NCI-H748 (cell line): ENCODE measurements around the gene CTBP2.
"Not testable (repeated sequence)": the region's sequence is repeated elsewhere in the genome, so short reads cannot be mapped to it uniquely, and the experiment has no call there.

Experiments used
- DNase-seq: peaks from one replicate; lab custom pipeline; 2025; ENCODE audit not compliant: unreplicated experiment; lab: John Stamatoyannopoulos, UW

The CTBP2 gene

DNA sequence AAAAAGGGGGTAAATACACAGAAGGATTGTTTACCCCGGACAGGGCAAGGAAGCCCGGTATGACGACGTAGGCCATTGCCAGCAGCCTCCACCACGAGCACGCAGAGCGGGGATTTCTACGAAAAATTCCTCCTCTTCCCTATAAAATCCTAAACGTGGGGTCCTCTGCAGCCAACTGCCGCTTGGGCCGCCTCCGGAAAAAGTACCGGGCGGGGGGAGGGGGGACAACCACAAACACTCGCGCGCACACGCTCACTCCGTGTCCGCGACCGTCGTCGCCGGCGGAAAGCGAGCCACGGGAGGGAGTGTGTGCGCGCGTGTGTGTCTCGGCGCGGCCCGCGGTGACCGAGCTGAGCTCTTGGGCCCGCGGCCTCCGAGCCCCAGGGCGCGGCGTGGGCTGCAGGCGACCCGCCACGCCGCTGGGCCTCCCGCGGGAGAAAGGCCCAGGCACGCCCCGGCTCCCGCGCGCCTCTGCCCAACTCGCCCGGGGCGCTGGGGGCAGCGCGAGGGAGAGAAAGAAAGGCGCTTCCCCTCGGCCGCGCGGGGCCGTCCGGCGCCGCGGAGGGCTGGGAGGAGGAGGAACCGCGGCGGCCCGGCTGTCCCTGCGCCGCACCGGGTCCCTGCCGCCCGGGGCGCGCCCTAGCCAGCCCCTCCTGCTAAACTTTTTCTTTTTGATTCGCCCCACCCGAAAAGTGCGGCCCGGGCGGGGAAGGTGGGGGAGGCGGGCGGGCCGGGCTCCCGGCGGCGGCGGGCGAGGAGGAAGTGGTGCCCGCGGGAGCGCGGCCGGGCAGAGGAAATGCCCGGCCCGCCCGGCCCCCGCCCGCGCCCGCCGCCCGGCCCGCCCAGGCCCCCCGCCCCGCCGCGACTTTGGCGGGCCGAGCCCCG is 1.5 kb downstream of the CTBP2 start:
- DNase-seq, result peak; percentile 57

DNA sequence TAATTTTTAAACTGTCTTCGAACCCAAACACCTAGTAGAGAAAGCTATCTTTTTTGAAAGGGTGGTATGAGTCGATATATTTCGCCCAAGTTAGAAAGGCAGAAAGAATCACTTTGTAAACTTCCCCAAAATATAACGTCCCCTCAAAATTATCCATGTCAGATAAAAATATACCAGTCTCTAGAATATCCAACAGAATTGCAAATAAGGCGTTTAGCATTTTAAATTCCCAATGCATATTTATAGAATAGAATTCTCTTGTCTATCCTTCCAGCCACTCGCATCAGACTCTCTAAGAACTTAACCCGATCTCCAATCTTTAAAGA is 2.1 kb downstream of the CTBP2 start:
- DNase-seq, result no peak

DNA sequence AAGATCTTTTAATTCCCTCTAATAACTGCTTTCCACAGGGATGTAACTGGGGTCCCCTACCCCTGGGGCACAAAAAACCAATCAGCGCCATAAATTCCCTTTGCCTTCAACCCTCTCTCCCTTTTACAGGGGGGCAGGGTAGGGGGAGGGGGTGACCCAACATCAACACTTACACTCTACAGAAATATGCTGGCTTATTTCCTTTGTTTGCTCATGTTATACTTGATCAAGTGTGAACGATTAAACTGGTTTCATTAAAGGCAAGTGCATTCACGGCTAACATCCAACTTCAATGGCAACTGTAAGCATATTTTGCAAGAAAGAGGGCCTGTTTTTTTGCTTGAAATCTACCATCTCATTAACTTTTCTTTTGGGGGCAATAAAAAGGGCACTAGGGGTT is 2.9 kb downstream of the CTBP2 start:
- DNase-seq, result peak; percentile 58

DNA sequence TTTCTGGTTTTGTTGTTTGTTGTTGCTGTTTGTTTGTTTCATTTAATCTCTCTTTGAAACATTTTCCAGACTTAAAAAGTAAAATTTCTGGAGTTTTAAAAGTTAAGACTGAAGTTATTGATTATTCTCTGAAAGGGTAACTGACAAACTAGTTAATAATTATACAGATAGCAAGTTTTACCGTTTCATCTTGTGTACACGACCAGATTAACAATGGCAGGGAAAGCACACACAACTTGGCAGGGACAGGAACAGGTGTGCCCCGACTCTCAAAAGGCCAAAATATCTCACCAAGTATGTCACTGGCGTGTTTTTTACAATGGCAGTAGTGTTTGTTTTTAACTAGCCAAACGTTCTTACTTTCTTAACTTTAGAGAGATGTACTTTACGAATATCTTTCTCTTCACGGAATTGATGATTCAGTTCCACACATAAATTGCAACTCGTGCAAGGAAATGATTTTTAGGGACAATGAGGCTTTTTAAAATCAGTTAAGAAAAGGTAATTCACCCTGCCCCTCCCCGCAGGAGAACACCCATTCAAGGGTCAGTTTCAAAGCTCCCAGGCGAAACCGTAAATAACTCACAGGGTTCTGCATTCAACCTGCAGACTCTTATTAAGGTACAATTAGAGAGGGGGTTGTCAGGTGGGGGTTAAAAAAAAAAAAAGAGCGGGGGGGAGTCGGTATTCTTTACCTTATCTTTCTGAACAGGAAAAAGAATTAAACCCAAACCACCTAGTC is 3.5 kb downstream of the CTBP2 start:
- peak; percentile 61 for DNase-seq

DNA sequence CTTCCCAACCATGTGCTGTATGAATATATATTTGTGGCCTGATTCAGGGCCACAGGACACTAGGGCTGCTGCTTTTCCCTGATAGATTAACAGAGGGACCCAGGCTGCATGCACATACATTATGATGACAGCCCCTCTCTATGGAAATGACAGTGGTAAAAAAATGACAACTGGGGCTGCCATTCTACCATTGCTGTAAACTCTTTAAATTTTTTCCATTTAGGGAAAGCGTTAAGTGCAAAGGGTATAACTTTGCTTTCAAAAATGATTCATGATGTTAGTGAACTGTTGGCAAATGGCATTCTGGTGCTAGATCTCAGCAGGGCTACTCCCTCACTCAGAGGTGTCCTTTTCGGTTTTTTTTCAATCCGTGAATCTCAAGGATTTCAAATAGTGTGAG is 4.2 kb downstream of the CTBP2 start:
- DNase-seq, result no peak

DNA sequence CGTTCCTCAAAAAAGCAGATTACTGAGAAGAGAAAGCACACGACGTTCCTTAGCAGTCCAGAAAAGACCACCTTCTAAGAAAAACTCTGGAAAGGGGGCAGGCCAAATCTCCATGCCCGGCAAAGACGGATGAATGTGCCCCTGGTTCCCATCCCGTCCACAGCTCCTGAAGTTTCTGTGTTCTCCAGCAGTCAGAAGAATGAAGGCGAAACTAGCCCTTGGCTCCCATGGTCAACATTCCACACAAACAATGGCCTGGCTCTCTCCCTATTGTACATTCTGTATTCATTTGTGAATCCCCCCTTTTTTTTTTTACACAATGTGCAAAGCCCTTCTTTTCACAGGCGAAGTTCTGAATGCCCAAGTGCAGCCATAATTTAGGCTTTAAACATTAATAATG is 5.3 kb downstream of the CTBP2 start:
- no peak for DNase-seq

DNA sequence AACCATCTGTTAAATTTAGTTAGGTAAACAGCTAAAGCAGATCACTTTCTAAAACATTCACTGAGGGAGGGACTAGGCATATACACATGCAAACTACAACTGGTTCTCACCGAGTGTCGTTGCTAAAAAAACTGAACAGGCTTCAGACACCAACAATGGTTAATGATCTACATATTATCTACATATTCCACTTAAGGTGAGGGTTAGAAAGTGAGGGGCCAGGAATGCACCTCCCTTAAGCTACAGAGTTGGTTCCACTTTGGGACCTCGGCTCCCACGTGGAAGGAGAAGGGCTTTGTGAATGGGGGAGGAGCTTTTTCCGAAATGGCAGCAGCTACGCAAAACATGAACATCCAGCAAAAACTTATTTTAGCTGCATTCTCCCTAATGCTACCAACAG is 5.8 kb downstream of the CTBP2 start:
- DNase-seq, result no peak

DNA sequence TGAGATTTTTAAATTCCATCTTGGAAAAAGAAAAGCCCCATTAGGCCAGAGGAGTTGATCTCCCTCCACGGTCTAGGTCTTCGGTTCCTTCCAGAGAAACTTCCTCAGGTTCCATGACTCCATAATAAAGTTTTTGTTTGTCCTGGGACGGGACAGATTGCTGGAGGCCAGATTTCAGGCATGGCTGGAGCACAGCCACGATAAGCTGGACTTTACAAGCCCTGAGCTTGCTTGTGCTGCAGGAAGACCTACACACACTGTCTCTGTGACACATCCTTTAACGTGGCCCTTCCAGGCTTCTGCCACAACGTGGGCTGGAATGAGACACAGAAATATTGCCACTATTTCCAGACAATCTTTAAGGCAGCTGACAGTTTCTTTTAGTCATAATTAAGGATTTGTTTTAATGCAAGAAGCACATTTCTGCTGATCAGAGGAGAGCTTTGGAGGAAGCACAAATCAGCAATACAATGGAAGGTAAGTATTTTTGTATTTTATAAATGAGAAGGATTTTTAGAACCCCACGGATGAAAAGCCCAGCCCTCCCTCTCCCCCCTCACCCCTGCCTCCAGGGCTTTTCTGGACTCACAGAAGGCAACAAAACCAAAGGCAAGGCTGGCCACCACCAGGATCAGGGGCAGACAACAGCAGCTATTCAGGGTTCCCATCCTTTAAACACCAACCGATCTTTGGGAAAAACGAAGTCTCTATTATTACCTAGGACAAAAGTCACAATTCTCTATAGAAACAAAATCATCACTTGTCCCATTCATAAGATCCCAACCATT is 6.5 kb downstream of the CTBP2 start:
- DNase-seq, result no peak

DNA sequence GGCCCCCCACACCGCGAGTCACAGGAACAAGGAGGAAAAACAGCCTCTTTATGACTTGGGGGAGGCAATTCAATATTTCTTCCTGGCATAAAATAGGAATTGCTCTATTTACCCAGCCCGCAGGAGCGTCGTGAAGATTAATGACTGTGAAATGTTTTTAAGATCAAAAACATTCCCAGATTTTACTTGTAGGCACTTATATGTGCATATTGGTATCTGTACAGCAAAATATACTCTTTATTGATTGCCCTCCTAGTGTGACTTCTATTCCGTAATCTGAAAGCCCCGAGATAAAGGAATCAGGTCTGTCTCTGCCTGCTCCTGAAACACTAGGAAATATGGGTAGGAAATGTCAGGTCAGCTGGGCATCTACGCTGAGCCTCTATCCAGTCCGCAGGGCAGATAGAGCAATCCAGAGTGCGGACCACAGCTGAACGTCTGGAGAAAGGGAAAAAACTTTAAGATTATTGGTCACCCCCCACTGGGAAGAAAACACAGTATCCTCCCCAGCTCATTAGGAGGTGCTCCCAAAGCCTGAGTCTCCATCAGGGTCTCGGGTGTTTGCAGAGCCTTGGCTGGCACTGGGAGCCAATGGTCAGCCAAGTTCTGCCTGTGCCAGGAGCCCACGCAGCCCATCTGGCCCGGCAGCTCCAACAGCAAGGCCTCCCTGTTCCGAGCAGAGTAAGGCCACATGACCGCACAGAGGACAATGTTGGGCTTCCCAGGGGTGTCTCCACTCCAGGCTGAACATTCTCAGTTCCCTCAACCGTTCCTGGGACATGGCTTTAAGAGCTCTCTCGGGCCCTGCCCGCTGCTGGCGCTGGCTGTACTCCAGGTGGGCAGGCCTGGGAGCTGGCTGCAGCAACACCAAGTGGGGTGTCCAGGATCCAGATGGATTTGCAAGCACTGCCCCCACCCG is 7.7 kb downstream of the CTBP2 start:
- peak; percentile 42 for DNase-seq

DNA sequence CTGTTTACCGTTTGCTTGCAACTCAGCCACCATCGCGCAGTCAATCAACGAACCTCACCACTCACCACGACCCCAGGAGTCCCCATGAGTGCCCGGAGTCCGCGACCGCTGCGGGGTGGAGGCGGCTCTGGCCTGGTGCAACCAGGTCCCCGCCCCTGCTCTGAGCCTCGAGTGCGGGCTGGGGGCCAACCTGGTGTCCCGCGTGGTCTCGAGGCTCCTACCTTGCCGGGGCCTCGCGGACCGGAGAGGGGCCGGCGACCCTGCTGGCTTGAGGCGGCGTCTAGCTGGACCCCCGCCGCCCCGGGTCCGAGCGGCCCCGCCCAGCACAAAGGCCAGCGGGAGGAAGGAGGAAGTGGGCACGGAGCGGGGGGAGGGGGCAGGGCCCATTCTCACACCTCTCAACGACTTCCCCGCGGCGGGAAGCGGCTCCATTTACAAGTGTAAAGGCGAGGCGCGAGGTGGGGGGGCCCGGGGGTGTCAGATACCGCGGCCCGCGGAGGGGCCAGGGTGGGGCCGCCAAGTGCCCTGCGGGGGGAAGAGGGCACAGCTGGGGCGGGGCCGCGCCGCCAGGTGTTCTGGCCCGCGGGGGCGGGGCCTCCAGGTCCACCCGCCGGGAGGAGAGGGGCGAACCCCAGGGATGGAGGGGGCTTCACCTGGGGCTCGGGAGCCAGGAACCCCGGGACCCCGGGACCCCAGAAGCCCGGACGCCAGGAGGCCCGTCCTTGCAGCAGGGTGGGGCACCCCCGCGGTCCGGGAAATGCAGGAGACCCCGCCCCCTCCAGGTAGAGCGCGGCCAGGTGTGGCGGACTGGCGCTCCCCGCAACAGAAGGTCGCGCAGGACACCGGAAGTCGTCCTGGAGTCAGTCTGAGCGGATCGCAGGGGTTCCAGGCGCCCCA is 8.6 kb downstream of the CTBP2 start:
- peak; percentile 81 for DNase-seq

DNA sequence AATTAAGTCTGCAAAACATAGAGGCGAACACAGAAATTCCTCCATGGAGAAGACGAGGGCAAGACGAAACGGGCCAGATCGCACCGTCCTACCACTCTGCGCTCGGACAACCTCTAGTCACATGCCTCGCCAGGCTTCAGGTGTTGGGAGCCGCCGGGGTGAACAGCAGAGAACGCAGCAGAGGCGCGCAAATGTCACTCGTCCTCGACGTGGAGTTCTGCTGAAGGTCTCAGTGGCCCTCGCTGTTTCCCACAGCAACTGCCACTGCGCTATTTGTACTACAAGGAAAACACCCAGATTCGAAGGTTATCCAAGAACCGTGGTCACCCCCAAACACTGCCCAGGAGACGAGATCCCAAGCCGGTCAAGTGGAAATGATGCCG is 9.2 kb downstream of the CTBP2 start:
- no peak for DNase-seq

DNA sequence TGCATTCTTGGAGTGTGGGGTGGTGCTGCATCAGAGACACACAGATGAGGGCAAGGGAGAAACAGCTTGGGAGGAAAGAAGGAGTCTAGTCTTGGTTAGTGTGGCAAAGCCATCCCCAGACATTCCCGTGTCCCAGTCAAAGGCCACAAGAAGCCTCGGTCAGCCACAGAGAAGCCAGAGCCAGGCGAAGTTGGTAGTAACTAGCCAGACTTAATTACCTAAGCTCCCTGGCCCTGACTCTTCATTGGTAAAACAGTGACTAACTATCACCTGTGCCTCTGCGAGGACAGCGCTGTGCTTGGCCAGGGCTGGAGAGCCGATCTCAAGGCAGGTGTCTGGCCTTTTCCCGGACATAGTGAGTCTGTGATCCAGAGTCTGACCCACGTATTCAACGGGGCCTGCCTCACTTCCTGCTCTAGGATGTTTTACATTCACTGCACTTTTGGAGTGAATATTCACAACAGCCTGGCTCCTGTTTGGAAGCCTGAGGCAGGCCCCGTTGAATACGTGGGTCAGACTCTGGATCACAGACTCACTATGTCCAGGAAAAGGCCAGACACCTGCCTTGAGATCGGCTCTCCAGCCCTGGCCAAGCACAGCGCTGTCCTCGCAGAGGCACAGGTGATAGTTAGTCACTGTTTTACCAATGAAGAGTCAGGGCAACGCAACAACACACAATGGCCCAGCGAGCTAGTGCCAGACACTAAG is 9.8 kb downstream of the CTBP2 start:
- DNase-seq, result not testable (repeated sequence)

DNA sequence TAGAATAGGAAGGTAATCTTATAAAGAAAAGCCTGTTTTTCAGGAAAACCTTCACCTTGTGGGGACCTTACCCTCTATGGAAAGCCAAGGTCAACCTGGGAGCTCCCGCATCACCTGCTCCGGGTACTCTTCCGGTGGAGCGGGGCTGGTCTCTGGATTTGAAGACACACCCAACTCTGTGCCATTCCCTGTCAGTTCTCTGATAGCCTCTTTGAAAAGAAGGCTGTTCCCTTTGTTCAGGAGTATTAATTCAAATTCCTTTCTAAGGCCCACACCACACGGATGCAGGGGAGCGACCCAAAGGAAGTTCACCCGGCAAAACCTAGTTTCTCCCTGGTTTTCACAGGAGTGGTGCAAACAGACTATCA is 10.7 kb downstream of the CTBP2 start:
- peak; percentile 23 for DNase-seq

DNA sequence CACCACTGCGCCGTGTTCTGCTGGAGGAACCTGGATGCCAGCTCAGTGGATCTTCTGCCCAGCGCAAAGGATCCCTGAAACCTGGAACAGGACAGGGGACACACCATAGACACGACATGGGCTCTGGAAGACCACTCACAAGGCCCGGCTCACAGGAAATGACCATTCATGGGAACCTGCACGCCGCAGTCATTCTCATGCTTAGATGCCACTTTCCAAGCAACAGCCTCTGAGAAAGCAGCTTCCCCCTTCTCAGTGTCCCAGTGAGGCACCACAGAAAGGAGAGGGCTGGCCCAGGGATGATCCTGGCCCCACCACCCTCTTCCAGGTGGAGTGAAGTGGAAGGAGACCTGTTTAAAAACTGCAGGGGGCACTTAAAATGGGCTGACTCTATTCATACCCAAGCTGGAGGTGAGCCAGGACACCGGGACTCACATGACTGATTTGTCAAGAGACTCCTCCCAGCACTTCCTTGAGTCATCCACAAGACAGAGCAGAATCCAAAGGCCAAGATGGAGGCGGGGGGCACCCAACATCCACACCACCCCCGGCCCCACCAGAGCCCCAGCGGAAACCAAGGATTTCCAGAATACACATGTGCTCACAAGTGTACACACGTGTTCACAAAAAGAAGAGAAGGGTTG is 11.2 kb downstream of the CTBP2 start:
- peak; percentile 68 for DNase-seq

DNA sequence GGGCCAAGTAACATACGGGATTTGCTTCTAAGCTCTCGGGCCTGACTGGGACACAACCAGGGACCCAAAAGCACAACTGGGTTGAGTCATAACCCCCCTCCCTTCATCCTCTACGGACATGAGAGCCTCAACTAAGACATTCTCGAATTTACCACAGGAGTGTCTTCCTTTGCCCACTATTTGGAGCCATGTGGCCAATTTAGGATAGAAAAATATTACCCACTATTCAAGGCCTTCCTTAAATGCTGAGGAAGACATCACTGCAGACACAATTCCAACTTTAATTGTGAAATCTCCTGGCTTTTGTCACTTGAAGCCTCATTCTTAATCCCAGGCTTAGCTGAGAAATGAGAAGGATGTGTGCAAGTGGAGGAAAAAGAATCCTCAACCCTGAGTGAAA is 11.8 kb downstream of the CTBP2 start:
- no peak for DNase-seq

DNA sequence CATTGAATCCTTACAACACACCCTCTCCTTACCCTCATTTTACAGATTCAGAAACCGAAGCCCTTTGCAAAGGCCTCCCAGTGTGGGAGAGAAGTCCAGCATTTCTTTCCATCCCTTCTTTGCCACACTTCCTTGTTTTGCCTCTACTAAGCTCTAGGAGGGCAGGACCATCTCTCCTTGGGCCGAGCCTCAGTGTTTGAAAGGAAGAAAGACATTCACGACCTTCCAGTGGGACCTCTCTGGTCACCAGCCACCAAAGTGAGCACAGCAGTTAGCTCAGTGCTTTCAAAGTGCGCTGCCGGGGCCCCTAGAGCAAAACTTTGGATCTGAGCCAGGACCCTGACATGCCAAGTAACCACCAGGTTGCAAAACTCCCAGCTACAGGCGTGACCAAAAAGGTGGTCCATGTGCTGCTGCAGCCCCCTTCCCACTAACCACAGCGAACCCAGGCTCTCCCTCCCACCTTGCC is 12.4 kb downstream of the CTBP2 start:
- no peak for DNase-seq

DNA sequence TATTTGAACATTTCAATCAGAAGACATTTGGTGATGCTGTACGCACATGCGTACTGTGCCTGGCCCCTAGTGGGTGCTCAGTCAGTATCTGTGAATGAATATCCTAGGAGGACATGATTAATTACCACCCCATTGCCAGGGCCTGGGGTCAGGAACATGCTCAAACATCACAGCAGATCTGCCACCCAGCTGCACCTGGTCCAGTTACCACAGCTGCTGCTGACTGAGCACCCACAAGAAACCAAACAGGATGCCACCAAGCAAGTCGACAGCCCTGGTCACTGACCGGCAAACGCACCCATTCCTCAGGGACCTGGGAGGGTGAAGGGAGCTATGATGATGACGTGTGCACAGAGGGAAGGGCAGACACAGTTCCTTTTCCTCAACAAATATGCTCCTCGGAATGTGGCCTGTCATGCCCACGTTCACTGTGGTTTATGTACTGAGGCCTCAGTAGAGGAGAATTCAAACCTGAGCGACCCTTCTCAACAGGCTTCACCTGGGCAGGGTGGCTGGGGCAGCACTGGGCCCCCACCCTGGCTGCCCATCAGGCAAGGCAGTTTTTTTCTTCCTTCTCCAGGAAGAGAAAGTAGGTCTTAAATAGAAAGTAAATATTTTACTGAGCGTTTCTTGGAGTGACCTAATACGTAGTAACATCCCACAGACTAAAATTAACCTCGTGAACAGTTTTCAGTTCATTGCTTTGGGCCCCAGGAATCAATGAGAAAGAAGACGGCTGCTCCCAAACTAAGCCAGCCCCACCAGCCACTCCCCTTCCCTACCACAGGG is 13.4 kb downstream of the CTBP2 start:
- DNase-seq, result no peak

DNA sequence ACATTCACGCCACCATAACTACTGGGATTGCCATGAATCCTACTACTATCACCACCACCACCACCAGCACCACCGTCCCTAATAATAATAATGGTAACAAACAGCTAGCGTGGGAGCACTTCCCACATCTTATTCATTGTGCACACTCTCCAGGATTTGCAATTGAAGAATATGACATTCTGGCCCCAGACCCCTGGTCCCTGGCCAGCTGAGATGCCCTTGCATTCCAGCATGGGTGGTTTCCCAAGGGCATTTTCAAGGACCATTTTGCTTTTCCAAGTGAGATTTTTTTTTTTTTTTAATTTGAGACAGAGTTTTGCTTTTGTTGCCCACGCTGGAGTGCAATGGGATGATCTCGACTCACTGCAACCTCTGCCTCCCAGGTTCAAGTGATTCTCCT is 14.7 kb downstream of the CTBP2 start:
- DNase-seq, result no peak
